Peyer's patch (tissue), 4 donors: ENCODE data around the gene C8A. TPM values are rescaled to one million over a fixed set of nuclear protein-coding genes. Genes with fewer than 3 reads are reported as not detected.

Experiments used
- DNase-seq, 3 donors: peaks; one replicate each; pipeline ENCODE4 v3.0.0-alpha.2; 2017 to 2019
- H3K27ac ChIP-seq, 4 donors: fragments of 200-600 bp; sonication (generic); one replicate each; pipeline ENCODE4 v1.5.1; 2016 to 2019
- H3K27me3 ChIP-seq, 2 donors: fragments of 200-600 bp; sonication (generic); one replicate each; pipeline ENCODE4 v1.5.1; 2019
- H3K36me3 ChIP-seq, 3 donors: fragments of 200-600 bp; sonication (generic); one replicate each; pipeline ENCODE4 v1.5.1; 2016 to 2019
- H3K4me1 ChIP-seq, 4 donors: fragments of 200-600 bp; sonication (generic); one replicate each; pipeline ENCODE4 v1.5.1; 2016 to 2019
- H3K4me3 ChIP-seq, 4 donors: fragments of 200-600 bp; sonication (generic); 1 replicate in 3 of 4; 2 replicates in 1 of 4; pipeline ENCODE4 v1.5.1; 2016 to 2019; ENCODE audit warnings: mild to moderate bottlenecking in 1 of 4
- H3K9me3 ChIP-seq, 4 donors: fragments of 200-600 bp; sonication (generic); one replicate each; pipeline ENCODE4 v1.5.1; 2016 to 2019; ENCODE audit warnings: mild to moderate bottlenecking in 1 of 4
- POLR2A ChIP-seq, 2 donors: fragments of 450-650 bp; IDR thresholded peaks; one replicate each; pipeline ENCODE4 v1.5.1; 2017; ENCODE audit warnings: antibody characterized with exemption in 2 of 2, mild to moderate bottlenecking in 2 of 2, moderate library complexity in 2 of 2
- total RNA-seq, 4 donors: library from RNA; depleted of rRNA; stranded (reverse); fragments of >200 nt; gene quantifications; one replicate each; pipeline ENCODE4 v1.1.0, GENCODE V29; 2016
- TF ChIP-seq, protein P1 (sequence below), 6 experiments: fragments of 450-650 bp in 4 of 6; fragments of 200-600 bp in 2 of 6; sonication (generic) in 1 of 6; IDR thresholded peaks; one replicate each; pipeline ENCODE4 v1.5.1; 2017 to 2019; ENCODE audit warnings: antibody characterized with exemption in 6 of 6, mild to moderate bottlenecking in 3 of 6, moderate library complexity in 1 of 6

Gene C8A
- total RNA-seq, 4 donors from 2014 or later: not detected

DNA sequence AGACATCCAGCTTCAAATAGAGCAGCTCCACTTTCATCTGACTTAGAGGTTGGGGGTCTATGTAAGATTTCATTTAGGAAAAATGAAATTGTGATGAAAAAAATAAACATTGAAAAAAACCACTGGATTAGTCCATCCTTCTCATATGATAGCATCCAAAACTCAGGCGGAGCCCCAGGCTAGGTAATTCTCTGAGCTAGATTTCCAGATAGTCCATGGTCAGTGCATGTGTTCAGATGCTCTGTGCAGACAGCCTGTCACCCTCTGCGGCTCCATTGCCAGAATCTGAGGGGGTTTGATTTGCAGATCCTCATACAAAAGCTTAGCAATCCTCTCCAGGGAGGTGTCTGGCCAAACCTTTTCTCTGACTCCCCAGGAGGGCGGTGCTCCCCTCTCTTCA is 62.0 kb downstream of the C8A start:
- H3K4me1 ChIP-seq: no peaks in the 10 kb centered on the region
- no peaks in the 10 kb centered on the region for H3K9me3 ChIP-seq
- no peak overlapping the region for H3K27ac ChIP-seq
- H3K4me3 ChIP-seq: no peak overlapping the region
- no peak for DNase-seq
- no peaks in the 10 kb centered on the region for H3K27me3 ChIP-seq
- no peaks in the 10 kb centered on the region for H3K36me3 ChIP-seq
- TF ChIP-seq, protein P1, sequence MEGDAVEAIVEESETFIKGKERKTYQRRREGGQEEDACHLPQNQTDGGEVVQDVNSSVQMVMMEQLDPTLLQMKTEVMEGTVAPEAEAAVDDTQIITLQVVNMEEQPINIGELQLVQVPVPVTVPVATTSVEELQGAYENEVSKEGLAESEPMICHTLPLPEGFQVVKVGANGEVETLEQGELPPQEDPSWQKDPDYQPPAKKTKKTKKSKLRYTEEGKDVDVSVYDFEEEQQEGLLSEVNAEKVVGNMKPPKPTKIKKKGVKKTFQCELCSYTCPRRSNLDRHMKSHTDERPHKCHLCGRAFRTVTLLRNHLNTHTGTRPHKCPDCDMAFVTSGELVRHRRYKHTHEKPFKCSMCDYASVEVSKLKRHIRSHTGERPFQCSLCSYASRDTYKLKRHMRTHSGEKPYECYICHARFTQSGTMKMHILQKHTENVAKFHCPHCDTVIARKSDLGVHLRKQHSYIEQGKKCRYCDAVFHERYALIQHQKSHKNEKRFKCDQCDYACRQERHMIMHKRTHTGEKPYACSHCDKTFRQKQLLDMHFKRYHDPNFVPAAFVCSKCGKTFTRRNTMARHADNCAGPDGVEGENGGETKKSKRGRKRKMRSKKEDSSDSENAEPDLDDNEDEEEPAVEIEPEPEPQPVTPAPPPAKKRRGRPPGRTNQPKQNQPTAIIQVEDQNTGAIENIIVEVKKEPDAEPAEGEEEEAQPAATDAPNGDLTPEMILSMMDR (IDR thresholded peaks at IDR 0.05): no peak
- no peak for TF ChIP-seq POLR2A (IDR thresholded peaks at IDR 0.05)

DNA sequence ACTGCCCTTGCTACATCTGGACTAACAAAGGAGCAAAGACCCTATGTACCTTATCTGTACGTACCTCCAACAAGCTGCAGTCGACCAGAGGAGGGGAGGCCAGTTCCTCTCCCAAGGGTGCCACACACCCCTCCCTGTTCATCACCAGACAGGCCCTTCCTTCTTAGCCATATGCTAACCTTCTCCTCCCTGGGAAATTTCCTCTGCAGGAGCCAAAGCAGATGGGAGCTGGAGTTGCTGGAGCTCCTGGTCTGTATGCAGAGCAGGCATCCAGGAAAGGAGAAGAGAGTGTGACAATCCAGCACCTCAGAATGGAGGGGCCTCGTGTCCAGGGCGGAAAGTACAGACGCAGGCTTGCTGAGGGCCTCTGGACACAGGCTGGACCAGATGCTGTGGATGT is 62.8 kb downstream of the C8A start:
- H3K27ac ChIP-seq: no peak overlapping the region
- TF ChIP-seq, protein P1 (IDR thresholded peaks at IDR 0.05): no peak
- TF ChIP-seq POLR2A (IDR thresholded peaks at IDR 0.05): no peak
- no peaks in the 10 kb centered on the region for H3K27me3 ChIP-seq
- H3K4me1 ChIP-seq: no peaks in the 10 kb centered on the region
- no peak overlapping the region for H3K4me3 ChIP-seq
- no peak for DNase-seq
- no peaks in the 10 kb centered on the region for H3K36me3 ChIP-seq
- no peaks in the 10 kb centered on the region for H3K9me3 ChIP-seq

DNA sequence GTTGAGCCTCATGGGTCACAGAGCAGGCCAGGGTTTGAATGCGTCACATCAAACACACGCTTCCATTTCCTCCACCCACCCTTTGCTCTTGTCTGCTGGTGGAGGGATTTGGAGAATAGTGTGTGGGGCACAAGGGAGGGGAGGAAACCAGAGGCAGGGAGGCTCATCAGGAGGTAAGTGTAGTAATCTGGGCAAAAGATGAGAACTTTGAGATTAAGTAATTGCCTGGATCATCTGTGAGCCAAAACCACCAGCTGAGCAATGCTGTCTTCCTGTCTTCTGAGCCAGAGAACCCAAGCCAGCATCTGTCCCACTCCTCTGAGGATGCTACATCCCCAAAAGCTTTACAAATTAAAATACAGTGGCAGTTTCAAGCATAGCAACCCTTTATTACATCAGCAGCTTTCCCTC is 66.0 kb downstream of the C8A start:
- no peak for DNase-seq
- Histone ChIP-seq H3K9me3 (no peaks in the 10 kb centered on the region), H3K27ac (no peak overlapping the region), H3K4me3 (no peak overlapping the region), H3K4me1 (no peaks in the 10 kb centered on the region), H3K27me3 (no peaks in the 10 kb centered on the region), H3K36me3 (no peaks in the 10 kb centered on the region)
- TF ChIP-seq, protein P1 (IDR thresholded peaks at IDR 0.05): no peak

DNA sequence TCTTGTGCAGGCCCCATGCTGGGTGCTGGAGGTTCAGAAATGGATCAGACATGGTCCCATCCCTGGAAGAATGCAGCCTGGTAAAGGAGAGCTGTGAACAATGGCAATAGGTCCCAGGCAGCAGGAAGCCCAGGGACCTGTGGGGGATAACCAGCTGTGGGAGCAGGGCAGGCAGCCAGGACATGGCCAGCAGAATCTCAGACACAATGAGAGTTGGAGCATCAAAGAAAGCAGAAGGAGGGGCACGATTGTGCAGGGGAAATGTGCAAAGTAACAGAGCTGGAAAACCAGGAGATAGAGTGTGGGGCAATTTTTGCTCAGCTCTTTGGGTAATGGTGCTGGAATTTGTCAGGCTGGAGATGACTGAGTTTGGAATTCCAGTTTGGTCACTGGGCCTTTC is 66.9 kb downstream of the C8A start:
- no peak overlapping the region for H3K27ac ChIP-seq
- no peaks in the 10 kb centered on the region for H3K27me3 ChIP-seq
- H3K4me3 ChIP-seq: no peak overlapping the region
- no peaks in the 10 kb centered on the region for H3K36me3 ChIP-seq
- no peak for DNase-seq
- no peaks in the 10 kb centered on the region for H3K4me1 ChIP-seq
- TF ChIP-seq, protein P1 (IDR thresholded peaks at IDR 0.05): no peak
- TF ChIP-seq POLR2A (IDR thresholded peaks at IDR 0.05): no peak
- no peaks in the 10 kb centered on the region for H3K9me3 ChIP-seq

DNA sequence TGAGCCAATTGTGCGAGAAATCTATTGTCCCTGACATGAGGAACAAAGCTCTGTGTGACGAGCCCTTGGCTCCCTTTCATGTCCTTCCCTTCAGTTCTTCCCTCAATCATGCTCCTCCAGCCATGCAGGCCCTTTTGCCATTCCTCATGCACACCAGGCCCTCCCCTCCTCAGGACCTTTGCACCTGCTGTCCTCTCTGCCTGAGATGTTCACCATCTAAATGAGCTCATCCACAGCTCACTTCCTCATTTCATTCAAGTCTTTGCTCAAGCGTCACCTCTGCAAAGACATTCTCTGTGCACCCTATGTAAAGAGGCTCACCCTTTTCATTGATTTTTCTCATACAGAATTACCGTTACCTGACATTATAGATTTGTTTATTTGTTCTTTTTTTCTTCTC is 67.5 kb downstream of the C8A start:
- Histone ChIP-seq H3K4me3 (no peak overlapping the region), H3K27me3 (no peaks in the 10 kb centered on the region), H3K27ac (no peak overlapping the region), H3K36me3 (no peaks in the 10 kb centered on the region), H3K4me1 (no peaks in the 10 kb centered on the region), H3K9me3 (no peaks in the 10 kb centered on the region)
- TF ChIP-seq, protein P1 (IDR thresholded peaks at IDR 0.05): no peak
- no peak for TF ChIP-seq POLR2A (IDR thresholded peaks at IDR 0.05)
- no peak for DNase-seq

DNA sequence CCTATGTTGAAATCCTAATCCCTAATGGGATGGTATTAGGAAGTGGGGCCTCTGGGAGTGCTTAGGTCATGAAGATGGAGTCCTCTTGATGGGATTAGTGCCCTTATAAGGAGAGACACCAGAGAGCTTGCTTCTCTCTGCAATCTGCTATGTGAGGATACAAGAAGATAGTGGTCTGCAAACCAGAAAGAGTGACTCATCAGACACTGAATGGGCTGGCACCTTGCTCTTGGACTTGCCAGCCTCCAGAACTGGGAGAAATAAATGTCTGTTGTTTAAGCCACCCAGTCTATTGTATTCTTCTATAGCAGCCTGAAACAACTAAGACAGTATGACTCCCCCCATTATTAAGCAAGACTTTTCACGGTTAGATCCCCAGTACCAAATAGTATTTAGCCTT is 67.9 kb downstream of the C8A start:
- no peaks in the 10 kb centered on the region for H3K27me3 ChIP-seq
- DNase-seq: no peak
- no peak overlapping the region for H3K27ac ChIP-seq
- no peaks in the 10 kb centered on the region for H3K4me1 ChIP-seq
- no peaks in the 10 kb centered on the region for H3K9me3 ChIP-seq
- H3K4me3 ChIP-seq: no peak overlapping the region
- no peaks in the 10 kb centered on the region for H3K36me3 ChIP-seq
- no peak for TF ChIP-seq POLR2A (IDR thresholded peaks at IDR 0.05)
